ENCODE measurements around the gene NISCH. TPM values are rescaled to one million over a fixed set of nuclear protein-coding genes. Genes with fewer than 3 reads are reported as not detected.

NISCH gene
- total RNA-seq, 1 donor from 2014 or later = 62.5 TPM

DNA sequence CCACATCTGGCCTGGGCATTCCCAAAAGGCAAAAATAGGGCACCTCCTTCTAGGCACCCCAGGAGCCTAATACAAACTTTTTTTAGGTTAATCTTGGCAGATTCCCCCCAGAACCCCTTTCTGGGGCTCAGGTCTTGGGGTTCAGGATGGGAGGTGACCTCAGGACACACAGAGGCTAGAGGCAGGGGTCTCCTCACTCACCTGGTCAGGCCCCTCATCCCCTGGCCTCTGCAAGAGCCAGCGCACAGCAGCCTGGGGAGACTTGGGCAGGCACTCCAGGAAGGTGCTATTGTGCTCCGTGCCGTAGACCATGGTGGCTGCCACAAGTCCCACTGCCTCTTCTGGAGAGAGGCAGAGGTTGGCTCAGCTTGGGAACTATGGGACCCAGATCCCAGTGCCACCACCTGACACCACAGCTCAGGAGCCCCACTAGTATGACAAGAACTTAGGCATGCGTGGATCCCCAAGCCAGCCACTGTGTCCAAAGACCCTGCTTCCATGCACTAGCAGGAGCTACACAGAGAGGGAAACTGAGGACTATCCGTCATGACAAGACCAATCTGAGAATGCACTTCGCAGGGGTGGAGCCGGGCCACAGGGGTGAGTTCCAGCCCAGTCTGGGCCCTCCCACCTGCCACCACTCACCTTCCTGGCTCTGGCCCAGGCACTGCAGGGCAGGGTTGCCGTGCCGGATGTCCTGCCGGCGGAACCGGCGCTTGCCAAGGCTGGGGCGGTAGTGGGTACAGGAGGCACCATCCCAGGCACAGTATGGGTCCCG lies 17.9 kb upstream of the NISCH start:
- Histone ChIP-seq H3K4me3 (ENCODE audit: low read depth, low read length) (no peak overlapping the region), H3K27me3 (ENCODE audit: control insufficient read depth, insufficient read depth, low read length) (peaks cover 2% of the 10 kb centered on the region), H3K36me3 (ENCODE audit: control insufficient read depth, insufficient read depth, low read length) (no peaks in the 10 kb centered on the region)
- TF ChIP-seq, protein P1, sequence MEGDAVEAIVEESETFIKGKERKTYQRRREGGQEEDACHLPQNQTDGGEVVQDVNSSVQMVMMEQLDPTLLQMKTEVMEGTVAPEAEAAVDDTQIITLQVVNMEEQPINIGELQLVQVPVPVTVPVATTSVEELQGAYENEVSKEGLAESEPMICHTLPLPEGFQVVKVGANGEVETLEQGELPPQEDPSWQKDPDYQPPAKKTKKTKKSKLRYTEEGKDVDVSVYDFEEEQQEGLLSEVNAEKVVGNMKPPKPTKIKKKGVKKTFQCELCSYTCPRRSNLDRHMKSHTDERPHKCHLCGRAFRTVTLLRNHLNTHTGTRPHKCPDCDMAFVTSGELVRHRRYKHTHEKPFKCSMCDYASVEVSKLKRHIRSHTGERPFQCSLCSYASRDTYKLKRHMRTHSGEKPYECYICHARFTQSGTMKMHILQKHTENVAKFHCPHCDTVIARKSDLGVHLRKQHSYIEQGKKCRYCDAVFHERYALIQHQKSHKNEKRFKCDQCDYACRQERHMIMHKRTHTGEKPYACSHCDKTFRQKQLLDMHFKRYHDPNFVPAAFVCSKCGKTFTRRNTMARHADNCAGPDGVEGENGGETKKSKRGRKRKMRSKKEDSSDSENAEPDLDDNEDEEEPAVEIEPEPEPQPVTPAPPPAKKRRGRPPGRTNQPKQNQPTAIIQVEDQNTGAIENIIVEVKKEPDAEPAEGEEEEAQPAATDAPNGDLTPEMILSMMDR (IDR thresholded peaks at IDR 0.05; ENCODE audit: insufficient read depth, low read length, poor library complexity, severe bottlenecking) = no peak
- no peak for DNase-seq (ENCODE audit: low read depth)

DNA sequence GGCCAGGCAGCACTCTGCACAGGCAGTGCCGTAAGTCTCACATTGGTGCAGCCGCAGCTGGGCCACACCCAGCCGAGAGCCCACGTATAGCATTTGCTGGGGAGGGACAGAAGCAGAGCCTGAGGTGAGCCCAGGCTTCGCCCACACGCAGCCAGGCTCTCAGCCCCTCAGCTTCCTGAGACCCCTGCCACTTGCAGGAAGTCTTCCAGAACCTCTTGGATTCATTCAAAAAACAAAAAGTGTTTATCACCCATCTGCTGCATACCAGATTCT lies 17.4 kb upstream of the NISCH start:
- Histone ChIP-seq H3K27me3 (ENCODE audit: control insufficient read depth, insufficient read depth, low read length) (peaks cover 2% of the 10 kb centered on the region), H3K36me3 (ENCODE audit: control insufficient read depth, insufficient read depth, low read length) (no peaks in the 10 kb centered on the region), H3K4me3 (ENCODE audit: low read depth, low read length) (no peak overlapping the region)
- TF ChIP-seq, protein P1 (IDR thresholded peaks at IDR 0.05; ENCODE audit: insufficient read depth, low read length, poor library complexity, severe bottlenecking) = no peak
- DNase-seq (ENCODE audit: low read depth) = no peak

DNA sequence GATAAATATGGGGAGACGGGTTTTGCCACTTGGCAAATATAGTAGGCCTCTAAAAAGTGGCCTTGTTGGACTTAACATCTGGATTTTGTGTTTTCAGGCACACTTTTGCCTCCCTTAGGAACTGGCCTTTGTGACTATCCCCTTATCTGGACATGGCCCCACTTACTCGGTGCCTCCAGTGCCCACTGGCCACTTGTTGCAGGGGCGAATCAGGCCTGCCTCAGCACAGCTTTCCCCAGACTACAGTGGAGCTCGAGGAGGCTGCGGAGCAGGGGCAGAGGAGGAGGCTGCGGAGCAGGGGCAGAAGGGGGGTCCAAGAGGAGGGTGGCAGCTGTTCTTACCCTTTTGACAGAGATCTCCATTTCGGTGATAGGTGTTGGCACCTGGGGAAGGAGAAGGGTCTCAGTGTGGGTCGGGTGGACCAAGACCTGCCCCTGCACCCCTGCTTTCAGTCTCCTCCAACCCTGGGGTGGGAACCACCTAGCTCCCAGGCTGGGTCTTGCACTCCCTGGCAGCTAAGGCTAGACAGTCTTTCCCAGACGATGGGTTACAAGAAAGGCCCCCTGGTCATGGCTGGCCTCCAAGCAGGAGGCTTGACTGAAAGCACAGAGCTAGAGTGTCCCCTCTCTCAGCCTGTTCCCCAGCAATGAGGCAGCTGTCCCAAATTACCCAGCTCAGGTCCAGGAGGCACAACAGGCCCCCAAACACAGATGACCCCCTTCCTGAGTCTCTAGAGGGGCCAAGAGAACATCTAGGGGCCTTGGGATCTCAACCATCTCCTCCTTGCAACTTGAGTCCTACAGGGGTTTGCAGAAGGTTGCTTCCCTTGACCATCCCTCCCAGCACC lies 16.6 kb upstream of the NISCH start:
- peaks cover 2% of the 10 kb centered on the region for H3K27me3 ChIP-seq (ENCODE audit: control insufficient read depth, insufficient read depth, low read length)
- no peaks in the 10 kb centered on the region for H3K36me3 ChIP-seq (ENCODE audit: control insufficient read depth, insufficient read depth, low read length)
- no peak overlapping the region for H3K4me3 ChIP-seq (ENCODE audit: low read depth, low read length)
- TF ChIP-seq, protein P1 (IDR thresholded peaks at IDR 0.05; ENCODE audit: insufficient read depth, low read length, poor library complexity, severe bottlenecking) = no peak
- DNase-seq (ENCODE audit: low read depth) = no peak

DNA sequence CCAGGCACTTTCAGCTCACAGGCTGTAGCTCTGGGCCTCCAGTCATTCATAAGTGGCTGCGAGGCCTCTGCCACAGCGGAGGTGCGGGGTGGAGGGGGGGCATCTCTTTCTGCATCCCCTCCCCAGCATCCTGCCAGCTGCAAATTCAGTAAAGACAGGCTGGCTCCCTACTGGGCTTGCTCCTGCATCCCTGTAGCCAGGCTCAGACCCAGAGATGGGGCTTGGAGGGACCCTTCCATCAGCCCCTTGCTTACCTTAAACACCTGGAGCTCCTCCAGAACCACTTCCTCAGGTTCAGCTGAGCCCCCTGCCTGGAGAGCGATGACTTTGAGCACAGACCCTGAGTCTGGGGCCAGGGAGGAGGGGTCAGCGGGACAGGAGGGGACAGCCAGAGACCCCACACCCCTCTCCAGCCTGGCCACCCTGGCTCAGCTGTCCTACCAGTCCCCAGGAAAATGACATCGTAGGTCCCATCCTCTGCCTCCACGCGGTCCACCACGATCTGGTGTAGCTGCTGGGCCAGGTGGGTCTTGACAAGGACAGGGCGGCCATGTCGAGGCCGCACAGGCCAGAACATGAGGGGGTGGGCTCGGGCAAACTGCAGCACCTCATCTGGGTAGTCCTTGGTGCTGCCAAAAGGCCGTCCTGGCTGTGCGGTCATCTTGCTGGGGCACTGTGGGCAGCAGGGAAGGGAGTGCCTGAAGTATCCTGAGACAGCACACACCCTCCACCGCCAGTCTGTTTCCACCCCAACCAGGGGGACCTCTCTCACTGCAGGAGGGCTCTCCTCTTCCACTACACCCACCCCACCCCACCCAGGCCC lies 15.8 kb upstream of the NISCH start:
- DNase-seq (ENCODE audit: low read depth) = no peak
- no peak overlapping the region for H3K4me3 ChIP-seq (ENCODE audit: low read depth, low read length)
- TF ChIP-seq, protein P1 (IDR thresholded peaks at IDR 0.05; ENCODE audit: insufficient read depth, low read length, poor library complexity, severe bottlenecking) = no peak
- no peaks in the 10 kb centered on the region for H3K36me3 ChIP-seq (ENCODE audit: control insufficient read depth, insufficient read depth, low read length)
- peaks cover 5% of the 10 kb centered on the region for H3K27me3 ChIP-seq (ENCODE audit: control insufficient read depth, insufficient read depth, low read length)

DNA sequence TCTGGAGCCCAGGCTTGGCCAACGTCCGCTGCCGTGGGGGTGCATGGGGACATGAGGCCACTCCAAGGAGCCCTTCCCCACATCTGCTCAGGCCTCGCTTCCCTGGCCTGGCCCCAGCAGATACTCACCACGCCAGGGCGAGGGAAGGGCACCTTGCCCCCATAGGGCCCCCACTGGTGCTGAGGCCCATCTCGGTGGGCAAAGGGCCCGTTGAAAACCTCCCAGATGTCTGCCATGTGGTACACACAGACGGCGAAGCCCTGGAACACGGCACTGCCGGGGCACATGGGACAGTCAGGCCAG lies 15.2 kb upstream of the NISCH start:
- TF ChIP-seq, protein P1 (IDR thresholded peaks at IDR 0.05; ENCODE audit: insufficient read depth, low read length, poor library complexity, severe bottlenecking) = no peak
- Histone ChIP-seq H3K27me3 (ENCODE audit: control insufficient read depth, insufficient read depth, low read length) (peaks cover 8% of the 10 kb centered on the region), H3K4me3 (ENCODE audit: low read depth, low read length) (no peak overlapping the region), H3K36me3 (ENCODE audit: control insufficient read depth, insufficient read depth, low read length) (no peaks in the 10 kb centered on the region)
- DNase-seq (ENCODE audit: low read depth) = no peak

All from kidney epithelial cell (primary cell).